Measurements from ENCODE around the gene MYRF. TPM values are rescaled to one million over a fixed set of nuclear protein-coding genes. Genes with fewer than 3 reads are reported as not detected.
A peak's percentile ranks its signal among the peaks of the same experiment; 100 is the strongest.

Gene MYRF
- total and polyA plus RNA-seq, 2 of the 13 experiments (the other 11 are each of a cell fraction or from before 2014, with no cell fraction given), result 10.2 to 25.9 TPM

DNA sequence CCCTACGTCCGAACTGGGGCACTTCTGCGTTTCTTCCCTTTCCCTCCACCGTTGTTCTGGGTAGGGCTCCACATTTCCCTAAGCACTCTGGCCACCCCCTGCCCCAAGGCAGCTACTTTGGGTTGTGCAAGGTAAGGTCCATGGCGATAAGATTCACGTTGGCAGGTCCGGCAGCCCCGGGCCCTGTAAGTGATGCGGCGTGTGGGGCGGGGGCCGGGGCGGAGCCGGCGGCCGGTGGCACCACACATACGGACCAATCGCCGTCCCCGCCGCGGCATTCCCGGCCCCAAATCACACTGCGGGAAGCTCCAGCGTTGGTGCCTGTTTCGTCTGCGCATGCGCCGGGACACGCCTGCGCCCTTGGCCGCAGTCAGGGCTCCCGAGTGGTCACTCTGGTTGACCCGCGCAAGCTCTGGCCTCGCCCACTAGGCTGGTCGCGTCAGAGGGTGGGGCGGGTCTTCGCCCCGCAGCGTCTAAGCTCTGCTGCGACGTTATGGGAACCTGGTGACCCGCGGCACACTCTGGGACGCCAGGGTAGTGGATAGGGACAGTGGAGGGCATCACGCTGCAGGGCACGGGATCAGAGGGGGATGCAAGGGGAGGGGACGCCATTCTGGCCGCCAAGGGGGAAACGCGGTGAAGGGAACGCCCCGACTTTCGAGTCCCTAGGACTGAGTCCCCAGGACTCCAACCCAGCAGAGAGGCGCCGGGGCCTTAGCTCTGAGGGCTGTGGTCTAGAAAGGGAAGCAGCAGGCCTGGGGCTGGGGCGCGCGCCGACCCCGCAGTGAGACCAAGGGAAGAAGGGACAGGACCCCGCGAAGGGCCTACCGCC is 62.7 kb downstream of the MYRF start (continued):
- TF ChIP-seq, protein P1, sequence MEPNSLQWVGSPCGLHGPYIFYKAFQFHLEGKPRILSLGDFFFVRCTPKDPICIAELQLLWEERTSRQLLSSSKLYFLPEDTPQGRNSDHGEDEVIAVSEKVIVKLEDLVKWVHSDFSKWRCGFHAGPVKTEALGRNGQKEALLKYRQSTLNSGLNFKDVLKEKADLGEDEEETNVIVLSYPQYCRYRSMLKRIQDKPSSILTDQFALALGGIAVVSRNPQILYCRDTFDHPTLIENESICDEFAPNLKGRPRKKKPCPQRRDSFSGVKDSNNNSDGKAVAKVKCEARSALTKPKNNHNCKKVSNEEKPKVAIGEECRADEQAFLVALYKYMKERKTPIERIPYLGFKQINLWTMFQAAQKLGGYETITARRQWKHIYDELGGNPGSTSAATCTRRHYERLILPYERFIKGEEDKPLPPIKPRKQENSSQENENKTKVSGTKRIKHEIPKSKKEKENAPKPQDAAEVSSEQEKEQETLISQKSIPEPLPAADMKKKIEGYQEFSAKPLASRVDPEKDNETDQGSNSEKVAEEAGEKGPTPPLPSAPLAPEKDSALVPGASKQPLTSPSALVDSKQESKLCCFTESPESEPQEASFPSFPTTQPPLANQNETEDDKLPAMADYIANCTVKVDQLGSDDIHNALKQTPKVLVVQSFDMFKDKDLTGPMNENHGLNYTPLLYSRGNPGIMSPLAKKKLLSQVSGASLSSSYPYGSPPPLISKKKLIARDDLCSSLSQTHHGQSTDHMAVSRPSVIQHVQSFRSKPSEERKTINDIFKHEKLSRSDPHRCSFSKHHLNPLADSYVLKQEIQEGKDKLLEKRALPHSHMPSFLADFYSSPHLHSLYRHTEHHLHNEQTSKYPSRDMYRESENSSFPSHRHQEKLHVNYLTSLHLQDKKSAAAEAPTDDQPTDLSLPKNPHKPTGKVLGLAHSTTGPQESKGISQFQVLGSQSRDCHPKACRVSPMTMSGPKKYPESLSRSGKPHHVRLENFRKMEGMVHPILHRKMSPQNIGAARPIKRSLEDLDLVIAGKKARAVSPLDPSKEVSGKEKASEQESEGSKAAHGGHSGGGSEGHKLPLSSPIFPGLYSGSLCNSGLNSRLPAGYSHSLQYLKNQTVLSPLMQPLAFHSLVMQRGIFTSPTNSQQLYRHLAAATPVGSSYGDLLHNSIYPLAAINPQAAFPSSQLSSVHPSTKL (CRISPR knock-in tag; IDR thresholded peaks at IDR 0.05), result no peak
- TF ChIP-seq RXRA (CRISPR knock-in tag; IDR thresholded peaks at IDR 0.05), result no peak
- no peak for TF ChIP-seq ZNF180 (CRISPR knock-in tag; IDR thresholded peaks at IDR 0.05; ENCODE audit: borderline replicate concordance, low read depth)
- TF ChIP-seq ZNF615 (CRISPR knock-in tag; IDR thresholded peaks at IDR 0.05; ENCODE audit: borderline replicate concordance), result 0 out of 2 replicates have a peak, but pooled peaks have one; percentile 62
- TF ChIP-seq ZNF101 (CRISPR knock-in tag; IDR thresholded peaks at IDR 0.05; ENCODE audit: borderline replicate concordance, low read depth), result no peak
- peak; percentile 68 for TF ChIP-seq PHF8 (CRISPR knock-in tag; IDR thresholded peaks at IDR 0.05)
- no peak; the same call in 1 of the 2 replicates for TF ChIP-seq ZNF790 (CRISPR knock-in tag; IDR thresholded peaks at IDR 0.05; ENCODE audit: borderline replicate concordance)
- TF ChIP-seq IRF2 (CRISPR knock-in tag; IDR thresholded peaks at IDR 0.05), result peak; percentile 23; the same call in 1 of the 2 replicates
- no peak for TF ChIP-seq ATM (IDR thresholded peaks at IDR 0.05; ENCODE audit: borderline replicate concordance)
- no peak for TF ChIP-seq MTF2 (CRISPR knock-in tag; IDR thresholded peaks at IDR 0.05; ENCODE audit: borderline replicate concordance)
- peak; percentile 36; the same call in 1 of the 2 replicates for TF ChIP-seq RFXANK (CRISPR knock-in tag; IDR thresholded peaks at IDR 0.05)
- TF ChIP-seq PRDM10 (CRISPR knock-in tag; IDR thresholded peaks at IDR 0.05; ENCODE audit: low read depth), result no peak
- TF ChIP-seq CERS6 (CRISPR knock-in tag; IDR thresholded peaks at IDR 0.05), result no peak
- TF ChIP-seq, protein P2, sequence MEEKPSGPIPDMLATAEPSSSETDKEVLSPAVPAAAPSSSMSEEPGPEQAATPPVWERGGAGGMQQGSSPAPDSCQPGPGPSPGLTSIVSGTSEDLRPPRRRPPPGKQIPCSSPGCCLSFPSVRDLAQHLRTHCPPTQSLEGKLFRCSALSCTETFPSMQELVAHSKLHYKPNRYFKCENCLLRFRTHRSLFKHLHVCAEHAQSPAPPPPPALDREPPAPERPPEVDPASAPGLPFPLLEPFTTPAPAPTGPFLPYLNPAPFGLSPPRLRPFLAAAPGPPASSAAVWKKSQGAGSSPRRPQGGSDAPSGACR (CRISPR knock-in tag; IDR thresholded peaks at IDR 0.05), result peak; percentile 89
- TF ChIP-seq, protein P3, sequence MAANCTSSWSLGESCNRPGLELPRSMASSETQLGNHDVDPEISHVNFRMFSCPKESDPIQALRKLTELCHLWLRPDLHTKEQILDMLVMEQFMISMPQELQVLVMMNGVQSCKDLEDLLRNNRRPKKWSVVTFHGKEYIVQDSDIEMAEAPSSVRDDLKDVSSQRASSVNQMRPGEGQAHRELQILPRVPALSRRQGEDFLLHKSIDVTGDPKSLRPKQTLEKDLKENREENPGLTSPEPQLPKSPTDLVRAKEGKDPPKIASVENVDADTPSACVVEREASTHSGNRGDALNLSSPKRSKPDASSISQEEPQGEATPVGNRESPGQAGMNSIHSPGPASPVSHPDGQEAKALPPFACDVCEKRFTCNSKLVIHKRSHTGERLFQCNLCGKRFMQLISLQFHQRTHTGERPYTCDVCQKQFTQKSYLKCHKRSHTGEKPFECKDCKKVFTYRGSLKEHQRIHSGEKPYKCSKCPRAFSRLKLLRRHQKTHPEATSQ (CRISPR knock-in tag; IDR thresholded peaks at IDR 0.05; ENCODE audit: borderline replicate concordance), result 0 out of 2 replicates have a peak, but pooled peaks have one; percentile 10
- TF ChIP-seq PHF20 (CRISPR knock-in tag; IDR thresholded peaks at IDR 0.05), result no peak
- peak; percentile 26 for TF ChIP-seq ZIK1 (CRISPR knock-in tag; IDR thresholded peaks at IDR 0.05; ENCODE audit: borderline replicate concordance, low read depth)
- peak; percentile 55 for TF ChIP-seq ZSCAN21 (CRISPR knock-in tag; IDR thresholded peaks at IDR 0.05; ENCODE audit: borderline replicate concordance)

Measured in HepG2 (cell line).